Stimulated activated CD8-positive, alpha-beta memory T cell treated with anti-CD3 and anti-CD28 coated beads, Interleukin-7, amount 100 ng/mL, for 4 hours (primary cell): ENCODE results near the gene ADAMTSL4.
"Not testable (repeated sequence)": the region's sequence is repeated elsewhere in the genome, so short reads cannot be mapped to it uniquely, and the experiment has no call there.

ENCODE experiments used
- DNase-seq, 2 donors: peaks; one replicate each; pipeline ENCODE4 v3.0.0-alpha.2; 2020; ENCODE audit warnings: low read depth in 2 of 2

Gene ADAMTSL4

DNA sequence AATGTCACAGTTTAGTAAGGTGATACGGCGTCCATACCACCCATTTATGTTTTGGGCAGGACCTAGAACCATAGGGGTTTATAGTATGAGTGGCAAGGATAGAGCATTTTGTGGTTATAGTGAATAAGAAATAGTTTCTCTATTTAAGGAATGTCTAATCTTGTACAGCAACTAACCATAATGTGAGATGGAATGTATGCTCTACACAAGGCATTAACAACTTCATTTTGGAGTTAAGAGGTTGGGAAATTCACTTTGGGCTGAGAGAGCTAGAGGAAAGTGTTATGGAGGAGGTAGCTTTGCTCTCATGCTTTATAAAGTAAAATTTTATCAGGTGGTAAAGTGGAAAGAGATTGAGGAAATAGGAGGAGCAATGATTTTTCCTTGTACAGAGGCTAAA is 33.2 kb downstream of the ADAMTSL4 start:
- no peak for DNase-seq

DNA sequence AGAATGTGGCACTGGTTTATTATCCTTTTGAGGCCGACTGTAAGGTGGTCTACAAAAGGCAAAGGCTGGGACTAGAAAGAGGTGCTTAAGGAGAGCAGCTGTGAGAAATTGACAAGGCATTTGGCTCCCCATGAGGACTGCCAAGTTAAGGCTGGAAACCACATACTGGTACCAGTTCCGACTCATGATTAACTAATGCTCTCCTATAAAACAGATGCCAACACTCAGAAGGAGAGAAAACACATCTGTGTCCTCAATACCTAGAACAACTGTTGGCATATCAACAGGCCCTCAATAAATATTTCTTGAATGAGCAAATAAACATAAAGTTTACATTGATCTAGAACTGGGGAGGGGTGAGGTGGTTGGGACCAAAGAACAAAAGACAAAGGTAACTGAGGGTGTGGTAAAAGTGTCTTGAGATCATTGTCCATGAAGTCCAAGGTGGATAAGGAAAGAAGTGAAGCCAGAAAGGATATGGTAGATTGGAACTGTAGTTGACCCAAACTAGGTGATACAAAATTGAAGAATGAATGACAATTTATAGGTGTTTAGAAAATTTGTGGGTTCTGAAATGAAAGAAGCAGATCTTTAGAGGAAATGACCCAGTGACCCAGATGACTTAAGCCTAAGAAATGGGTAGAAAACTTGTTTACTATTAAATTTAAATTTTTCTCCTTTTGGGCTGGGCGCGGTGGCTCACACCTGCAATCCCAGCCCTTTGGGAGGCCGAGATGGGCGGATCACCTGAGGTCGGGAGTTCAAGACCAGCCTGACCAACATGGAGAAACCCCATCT is 47.1 kb downstream of the ADAMTSL4 start:
- no peak for DNase-seq

DNA sequence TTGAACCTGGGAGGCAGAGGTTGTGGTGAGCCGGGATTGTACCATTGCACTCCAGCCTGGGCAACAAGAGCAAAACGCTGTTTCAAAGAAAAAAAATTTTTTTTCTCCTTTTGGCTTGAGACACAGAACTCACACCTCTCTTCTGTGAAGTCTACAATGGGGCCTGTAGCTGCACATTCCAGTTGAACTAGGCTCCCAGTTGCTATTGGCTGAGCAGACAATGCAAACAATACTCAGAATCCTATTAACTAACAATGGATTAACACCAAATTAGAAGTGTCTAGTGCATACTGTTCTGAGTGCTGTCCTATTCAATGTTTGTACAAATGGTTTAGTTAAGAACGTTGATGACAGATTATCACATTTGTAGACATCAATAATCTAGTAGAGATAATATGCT is 47.8 kb downstream of the ADAMTSL4 start:
- no peak for DNase-seq

DNA sequence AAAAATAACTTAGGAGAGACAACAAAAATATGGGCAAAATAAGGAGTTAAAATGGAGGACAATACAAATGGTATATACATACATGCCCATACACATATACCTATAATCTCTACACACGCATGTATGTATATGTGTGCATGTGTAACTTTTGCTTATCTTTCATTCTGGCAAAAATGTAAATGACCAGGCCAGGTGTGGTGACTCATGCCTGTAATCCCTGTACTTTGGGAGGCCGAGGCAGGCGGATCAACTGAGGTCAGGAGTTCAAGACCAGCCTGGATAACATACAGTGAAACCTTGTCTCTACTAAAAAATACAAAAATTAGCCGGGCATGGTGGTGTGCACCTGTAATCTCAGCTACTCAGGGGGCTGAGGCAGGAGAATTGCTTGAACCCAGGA is 49.1 kb downstream of the ADAMTSL4 start:
- not testable (repeated sequence) for DNase-seq

DNA sequence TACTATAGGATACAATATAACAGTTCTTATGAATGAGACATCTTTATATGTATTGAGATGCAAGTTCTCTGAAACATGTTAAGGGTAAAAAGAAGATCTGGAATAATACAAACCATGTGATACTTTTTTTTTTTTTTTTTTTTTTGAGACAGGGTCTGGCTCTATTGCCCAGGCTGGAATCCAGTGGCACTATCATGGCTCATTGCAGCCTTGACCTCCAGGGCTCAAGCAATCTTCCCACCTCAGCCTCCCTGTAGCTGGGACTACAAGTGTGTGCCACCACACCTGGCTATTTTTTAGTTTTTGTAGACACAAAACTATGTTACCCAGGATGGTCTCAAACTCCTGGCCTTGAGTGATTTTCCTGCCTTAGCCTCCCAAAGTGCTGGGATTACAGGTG is 52.3 kb downstream of the ADAMTSL4 start:
- DNase-seq: no peak

DNA sequence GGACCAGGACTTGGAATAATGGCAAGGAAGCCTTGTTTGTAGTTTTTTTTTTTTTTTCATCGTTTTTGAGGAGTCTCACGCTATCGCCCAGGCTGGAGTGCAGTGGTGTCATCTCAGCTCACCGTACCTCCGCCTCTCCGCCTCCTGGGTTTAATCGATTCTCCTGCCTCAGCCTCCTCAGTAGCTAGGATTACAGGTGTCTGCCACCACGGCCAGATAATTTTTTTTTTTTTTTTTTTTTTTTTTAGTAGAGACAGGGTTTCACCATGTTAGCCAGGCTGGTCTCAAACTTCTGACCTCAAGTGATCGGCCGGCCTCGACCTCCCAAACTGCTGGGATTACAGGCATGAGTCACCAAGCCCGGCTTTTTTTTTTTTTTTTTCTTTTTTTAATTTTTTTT is 53.2 kb downstream of the ADAMTSL4 start:
- not testable (repeated sequence) for DNase-seq

DNA sequence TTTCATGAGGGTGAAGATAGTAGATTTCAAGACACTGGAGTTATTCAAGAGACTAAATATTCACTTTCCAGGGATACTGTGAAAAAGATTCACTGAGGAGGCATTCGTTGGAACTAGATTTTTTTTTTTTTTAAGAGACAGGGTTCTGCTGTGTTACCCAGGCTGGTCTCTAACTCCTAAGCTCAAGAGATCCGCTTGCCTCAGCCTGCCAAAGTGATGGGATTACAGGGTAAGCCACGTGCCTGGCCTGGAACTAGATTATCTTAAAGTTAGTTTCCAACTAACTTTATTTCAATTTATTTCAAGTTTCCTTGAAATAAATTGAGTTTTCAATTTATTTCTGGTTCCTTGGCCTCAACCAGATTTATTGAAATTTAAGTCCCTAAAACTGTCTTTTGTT is 54.5 kb downstream of the ADAMTSL4 start:
- DNase-seq: no peak

DNA sequence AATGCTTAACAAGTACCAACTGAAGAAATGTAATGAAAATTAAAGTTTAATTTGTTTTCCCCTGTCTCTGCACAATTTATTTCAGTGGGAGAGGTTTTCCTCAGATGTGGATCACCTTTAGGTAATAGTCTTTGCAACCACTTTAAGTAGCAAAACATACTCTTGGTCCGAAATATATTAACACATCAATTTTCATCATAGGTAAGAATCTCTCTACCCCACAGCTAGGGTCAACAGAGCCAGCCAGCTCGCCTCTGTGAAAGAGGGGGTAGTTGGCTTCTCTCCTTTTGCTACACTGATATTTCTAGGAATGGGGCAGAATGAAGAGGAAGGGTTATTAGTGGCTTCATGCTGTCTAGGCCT is 55.0 kb downstream of the ADAMTSL4 start:
- no peak for DNase-seq

DNA sequence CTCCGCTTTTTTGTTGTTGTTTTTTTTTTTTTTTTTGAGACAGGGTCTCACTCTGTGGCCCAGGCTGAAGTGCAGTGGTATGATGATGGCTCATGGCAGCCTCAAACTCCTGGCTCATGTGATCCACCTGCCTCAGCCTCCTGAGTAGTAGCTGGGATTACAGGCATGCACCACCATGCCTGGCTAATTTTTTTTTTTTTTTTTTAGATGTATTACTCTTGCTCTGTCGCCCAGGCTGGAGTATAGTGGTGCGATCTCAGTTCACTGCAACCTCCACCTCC is 56.2 kb downstream of the ADAMTSL4 start:
- not testable (repeated sequence) for DNase-seq

DNA sequence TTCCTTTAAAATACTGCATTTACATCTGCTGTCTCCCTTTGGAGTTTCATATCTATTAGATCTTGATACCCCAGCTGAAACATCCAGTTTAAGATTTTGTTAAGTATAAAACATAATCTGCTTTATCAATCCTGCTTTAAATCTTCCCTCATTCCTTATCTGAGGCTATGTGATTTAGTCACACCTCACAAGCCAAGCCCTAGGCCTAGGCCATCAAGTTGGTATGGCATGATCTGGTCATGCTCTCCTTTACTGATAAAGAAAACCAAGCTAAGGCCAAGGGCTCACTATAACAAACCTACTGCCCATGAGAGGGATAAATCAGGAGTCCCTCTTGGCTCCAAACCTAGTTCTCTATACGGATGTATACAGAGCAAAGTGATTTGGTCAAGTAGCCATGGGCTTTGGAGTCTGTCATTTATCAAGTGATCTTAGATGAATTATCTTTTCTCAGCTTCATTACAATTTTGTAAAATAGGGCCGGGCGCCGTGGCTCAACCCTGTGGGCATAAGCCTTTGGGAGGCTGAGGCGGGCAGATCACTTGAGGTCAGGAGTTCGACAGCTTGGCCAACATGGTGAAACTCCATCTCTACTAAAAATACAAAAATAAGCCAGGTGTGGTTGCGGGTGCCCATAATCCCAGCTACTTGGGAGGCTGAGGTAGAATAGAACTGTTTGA is 57.4 kb downstream of the ADAMTSL4 start:
- DNase-seq: no peak

DNA sequence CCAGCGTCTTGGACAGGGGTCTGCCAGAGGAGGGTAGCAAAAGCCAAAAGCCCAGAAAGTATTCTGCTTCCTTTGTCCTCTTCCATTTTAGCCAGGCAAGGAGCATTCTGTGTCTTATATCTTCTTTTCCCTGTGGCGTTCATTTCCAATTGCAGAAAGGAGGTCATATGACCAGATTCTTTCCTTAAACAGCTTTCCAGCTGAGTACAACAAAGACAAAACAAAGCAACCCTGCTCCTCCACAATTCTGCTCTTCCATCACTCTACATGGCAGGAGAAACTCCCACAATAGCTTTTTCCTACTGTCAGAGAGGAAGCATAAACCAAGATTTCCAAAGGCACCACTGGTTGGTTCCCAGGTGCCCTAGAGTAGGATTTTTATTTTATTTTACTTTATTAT is 60.5 kb downstream of the ADAMTSL4 start:
- no peak for DNase-seq
